ENCODE data around the gene KNDC1.

KNDC1 gene

DNA sequence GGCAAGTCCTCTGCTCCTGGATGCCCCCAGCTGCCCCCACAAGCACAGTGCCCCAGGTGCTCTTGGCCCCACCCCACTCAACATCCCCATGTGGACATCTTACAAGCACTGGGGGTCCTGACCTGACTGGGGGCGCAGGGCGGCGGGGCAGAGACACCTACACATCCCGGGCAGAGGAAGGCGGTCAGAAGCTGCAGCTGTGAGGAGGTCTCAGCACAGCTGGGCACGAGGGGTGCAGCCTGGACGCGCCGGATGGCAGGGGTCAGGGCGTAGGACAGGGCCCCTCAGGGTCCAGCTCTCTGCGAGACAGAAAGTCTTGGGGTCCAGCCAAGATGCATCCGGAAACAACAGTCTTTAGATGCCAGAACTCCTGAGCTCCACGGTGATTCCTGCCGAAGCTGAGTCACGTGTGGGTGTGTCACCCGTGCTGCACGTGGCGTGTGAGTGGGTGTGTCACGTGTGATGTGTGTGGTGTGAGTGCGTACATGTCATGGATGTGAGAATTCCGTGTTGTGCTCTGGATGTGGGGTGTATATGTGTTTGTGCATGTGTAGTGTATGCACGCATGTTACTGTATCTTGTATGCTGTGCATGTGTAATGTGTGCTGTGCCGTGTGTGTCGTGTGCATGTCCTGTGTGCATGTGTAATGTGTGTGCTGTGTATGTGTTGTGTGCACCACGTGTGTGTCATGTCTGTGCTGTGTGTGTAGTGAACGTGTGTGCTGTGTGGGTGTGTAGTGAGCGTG, 82.8 kb downstream of the KNDC1 start:
- Histone ChIP-seq H3K4me3 (ENCODE audit: low read length) (no peak overlapping the region), H3K4me1 (ENCODE audit: low read length) (peaks cover 13% of the 10 kb centered on the region; the same call in 1 of the 2 replicates), H2AFZ (ENCODE audit: low read depth, low read length) (no peak overlapping the region)

DNA sequence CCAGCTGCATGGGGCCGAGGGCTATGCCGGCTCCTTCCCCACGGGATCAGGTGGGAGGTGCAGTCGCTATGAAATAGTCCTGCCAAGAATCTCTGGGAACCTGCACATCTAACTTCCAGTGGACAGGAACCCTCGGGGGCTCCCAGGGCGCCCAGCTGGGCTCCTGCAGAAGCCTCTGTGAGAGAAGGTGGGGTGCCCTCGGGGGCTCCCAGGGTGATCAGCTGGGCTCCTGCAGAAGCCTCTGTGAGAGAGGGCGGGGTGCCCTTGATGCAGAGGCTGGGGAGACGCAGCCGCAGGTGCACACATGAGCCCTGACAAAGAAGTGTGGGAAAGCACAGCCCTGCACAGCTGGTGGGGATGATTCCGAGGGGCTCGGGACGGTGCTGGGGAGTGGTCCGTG, 83.6 kb downstream of the KNDC1 start:
- Histone ChIP-seq H4K20me1 (ENCODE audit: insufficient read depth, low read length) (no peaks in the 10 kb centered on the region), H2AFZ (ENCODE audit: low read depth, low read length) (no peak overlapping the region), H3K27ac (ENCODE audit: low read length) (no peak overlapping the region), H3K4me1 (ENCODE audit: low read length) (peaks cover 13% of the 10 kb centered on the region; the same call in 1 of the 2 replicates), H3K4me3 (ENCODE audit: low read length) (no peak overlapping the region), H3K36me3 (replicated peaks; ENCODE audit: low read depth, low read length) (no peaks in the 10 kb centered on the region), H3K27me3 (ENCODE audit: low read depth, low read length) (peaks cover 10% of the 10 kb centered on the region; the same call in 1 of the 2 replicates), H3K9ac (ENCODE audit: low read length) (no peak overlapping the region), H3K9me3 (ENCODE audit: insufficient read depth, low read length) (no peaks in the 10 kb centered on the region), H3K4me2 (ENCODE audit: low read length) (no peak overlapping the region), H3K79me2 (ENCODE audit: low read length) (no peaks in the 10 kb centered on the region)
- TF ChIP-seq, protein P1, sequence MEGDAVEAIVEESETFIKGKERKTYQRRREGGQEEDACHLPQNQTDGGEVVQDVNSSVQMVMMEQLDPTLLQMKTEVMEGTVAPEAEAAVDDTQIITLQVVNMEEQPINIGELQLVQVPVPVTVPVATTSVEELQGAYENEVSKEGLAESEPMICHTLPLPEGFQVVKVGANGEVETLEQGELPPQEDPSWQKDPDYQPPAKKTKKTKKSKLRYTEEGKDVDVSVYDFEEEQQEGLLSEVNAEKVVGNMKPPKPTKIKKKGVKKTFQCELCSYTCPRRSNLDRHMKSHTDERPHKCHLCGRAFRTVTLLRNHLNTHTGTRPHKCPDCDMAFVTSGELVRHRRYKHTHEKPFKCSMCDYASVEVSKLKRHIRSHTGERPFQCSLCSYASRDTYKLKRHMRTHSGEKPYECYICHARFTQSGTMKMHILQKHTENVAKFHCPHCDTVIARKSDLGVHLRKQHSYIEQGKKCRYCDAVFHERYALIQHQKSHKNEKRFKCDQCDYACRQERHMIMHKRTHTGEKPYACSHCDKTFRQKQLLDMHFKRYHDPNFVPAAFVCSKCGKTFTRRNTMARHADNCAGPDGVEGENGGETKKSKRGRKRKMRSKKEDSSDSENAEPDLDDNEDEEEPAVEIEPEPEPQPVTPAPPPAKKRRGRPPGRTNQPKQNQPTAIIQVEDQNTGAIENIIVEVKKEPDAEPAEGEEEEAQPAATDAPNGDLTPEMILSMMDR (IDR thresholded peaks at IDR 0.05; ENCODE audit: low read depth, low read length), result no peak
- no peak for TF ChIP-seq EZH2phosphoT487 (IDR thresholded peaks at IDR 0.05; ENCODE audit: low read depth)

More for the DNA sequence above, 82.8 kb downstream of the KNDC1 start:
- H4K20me1 ChIP-seq (ENCODE audit: insufficient read depth, low read length), result no peaks in the 10 kb centered on the region
- TF ChIP-seq EZH2phosphoT487 (IDR thresholded peaks at IDR 0.05; ENCODE audit: low read depth), result no peak
- TF ChIP-seq, protein P1 (IDR thresholded peaks at IDR 0.05; ENCODE audit: low read depth, low read length), result no peak
- H3K36me3 ChIP-seq (replicated peaks; ENCODE audit: low read depth, low read length), result no peaks in the 10 kb centered on the region
- no peaks in the 10 kb centered on the region for H3K9me3 ChIP-seq (ENCODE audit: insufficient read depth, low read length)
- no peak overlapping the region for H3K27ac ChIP-seq (ENCODE audit: low read length)
- H3K9ac ChIP-seq (ENCODE audit: low read length), result no peak overlapping the region
- H3K27me3 ChIP-seq (ENCODE audit: low read depth, low read length), result peaks cover 10% of the 10 kb centered on the region; the same call in 1 of the 2 replicates
- no peak overlapping the region for H3K4me2 ChIP-seq (ENCODE audit: low read length)
- no peaks in the 10 kb centered on the region for H3K79me2 ChIP-seq (ENCODE audit: low read length)

DNA sequence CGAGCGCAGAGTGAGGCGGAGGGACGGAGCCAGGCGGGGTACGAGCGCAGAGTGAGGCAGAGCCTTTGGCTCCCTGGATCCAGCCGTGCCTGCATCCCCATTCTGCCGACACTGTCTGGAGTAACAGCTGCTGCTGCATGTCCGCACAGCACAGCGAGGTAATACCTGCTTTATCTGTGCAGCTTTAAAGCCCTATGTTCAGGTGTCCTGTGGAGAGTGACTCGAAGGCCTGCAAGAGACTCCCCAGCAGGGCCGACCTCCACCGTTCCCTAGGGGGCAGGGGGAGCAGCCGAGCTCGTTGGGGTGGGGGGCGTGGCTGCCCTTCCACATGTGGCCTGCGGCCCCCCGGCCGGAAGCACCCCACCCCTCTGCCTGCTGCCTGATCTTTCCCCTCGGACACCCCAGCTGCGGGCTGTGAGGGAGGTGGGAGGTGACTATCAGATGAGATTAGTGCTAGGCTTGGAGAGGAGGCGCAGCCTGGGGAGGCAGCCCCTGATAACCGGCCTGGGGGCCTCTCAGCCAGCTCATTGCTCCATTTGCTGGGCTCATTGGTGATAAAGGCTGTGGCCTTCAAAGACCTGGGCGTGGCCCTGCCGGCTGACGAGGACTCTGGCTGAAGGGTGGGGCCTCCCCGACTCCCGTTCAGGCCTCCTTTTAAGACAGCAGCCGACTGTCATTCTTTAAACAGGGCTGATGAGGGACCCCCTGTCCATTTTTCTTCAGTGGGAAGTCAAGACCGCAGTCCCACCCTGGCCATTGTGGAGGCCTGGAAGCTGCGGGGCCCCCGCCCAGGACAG, 85.6 kb downstream of the KNDC1 start:
- no peak overlapping the region for H3K4me2 ChIP-seq (ENCODE audit: low read length)

More for the DNA sequence above, 85.6 kb downstream of the KNDC1 start:
- Histone ChIP-seq H3K4me3 (ENCODE audit: low read length) (no peak overlapping the region), H3K36me3 (replicated peaks; ENCODE audit: low read depth, low read length) (no peaks in the 10 kb centered on the region), H3K27me3 (ENCODE audit: low read depth, low read length) (peaks cover 15% of the 10 kb centered on the region; the same call in 1 of the 2 replicates), H3K4me1 (ENCODE audit: low read length) (peaks cover 13% of the 10 kb centered on the region; the same call in 1 of the 2 replicates), H3K79me2 (ENCODE audit: low read length) (no peaks in the 10 kb centered on the region), H3K27ac (ENCODE audit: low read length) (no peak overlapping the region), H3K9ac (ENCODE audit: low read length) (no peak overlapping the region), H3K9me3 (ENCODE audit: insufficient read depth, low read length) (no peaks in the 10 kb centered on the region), H2AFZ (ENCODE audit: low read depth, low read length) (no peak overlapping the region), H4K20me1 (ENCODE audit: insufficient read depth, low read length) (no peaks in the 10 kb centered on the region)
- TF ChIP-seq EZH2phosphoT487 (IDR thresholded peaks at IDR 0.05; ENCODE audit: low read depth), result no peak
- TF ChIP-seq, protein P1 (IDR thresholded peaks at IDR 0.05; ENCODE audit: low read depth, low read length), result no peak
